22Rv1 (cell line): ENCODE measurements around the gene TLCD3B.

Experiments
- CTCF ChIP-seq: fragments of 450-650 bp; IDR thresholded peaks from 2 replicates; pipeline ENCODE4 v1.5.1; 2017; ENCODE audit warnings: mild to moderate bottlenecking
- ZFX ChIP-seq: fragments of 450-650 bp; IDR thresholded peaks from 2 replicates; pipeline ENCODE4 v1.6.1; 2017; ENCODE audit warnings: antibody characterized with exemption, borderline replicate concordance

- TF ChIP-seq CTCF: no peak
- no peak for TF ChIP-seq ZFX
Measured at GRCh38 chr16:29986931-29987330, 44.1 kb downstream of the TLCD3B start.
